ENCODE data around the gene CD72. TPM values are rescaled to one million over a fixed set of nuclear protein-coding genes. Genes with fewer than 3 reads are reported as not detected.
"Not testable (repeated sequence)": the region's sequence is repeated elsewhere in the genome, so short reads cannot be mapped to it uniquely, and the experiment has no call there.

CD72 gene
- total RNA-seq, 1 donor from 2014 or later, result 0.07 TPM

GRCh38 chr9:35598866-35599590 lies 19.2 kb downstream of the CD72 start:
- no peak for DNase-seq (ENCODE audit: low read depth, low spot score)

DNA sequence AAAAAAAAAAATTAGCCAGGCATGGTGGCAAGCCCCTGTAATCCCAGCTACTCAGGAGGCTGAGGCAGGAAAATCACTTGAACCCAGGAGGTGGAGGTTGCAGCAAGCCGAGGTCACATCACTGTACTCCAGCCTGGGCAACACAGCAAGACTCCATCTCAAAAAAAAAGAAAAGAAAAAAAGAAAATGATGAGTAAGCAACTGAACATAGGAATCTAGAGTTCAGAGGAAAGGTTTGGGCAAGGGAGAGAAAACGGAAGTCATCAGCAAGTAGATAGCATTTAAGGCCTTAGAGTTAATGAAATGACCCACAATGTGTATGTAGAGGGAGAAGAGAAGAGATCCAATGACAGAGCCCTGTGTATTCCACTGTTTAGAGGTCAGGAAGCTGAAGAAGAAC lies 21.3 kb downstream of the CD72 start:
- not testable (repeated sequence) for DNase-seq (ENCODE audit: low read depth, low spot score)

DNA sequence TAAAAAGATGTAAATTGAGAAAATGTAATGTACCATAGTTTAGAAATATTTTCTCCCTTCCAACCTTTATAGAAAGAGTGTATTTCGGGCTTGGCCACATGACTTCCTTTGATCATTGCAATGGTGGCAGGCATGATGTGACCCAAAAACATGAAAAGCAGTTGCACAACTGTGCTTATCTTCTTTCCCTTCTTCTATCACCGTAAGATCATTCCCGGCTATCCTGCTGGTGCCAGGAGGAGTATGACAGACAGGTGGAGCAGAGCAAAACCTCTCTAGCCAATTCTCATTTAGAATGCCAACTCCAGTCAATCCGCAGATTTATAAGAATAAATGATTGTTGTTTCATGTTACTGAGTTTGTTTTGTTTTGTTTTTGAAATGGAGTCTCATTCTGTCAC lies 23.7 kb downstream of the CD72 start:
- DNase-seq (ENCODE audit: low read depth, low spot score), result no peak

- DNase-seq (ENCODE audit: low read depth, low spot score), result no peak
Measured at GRCh38 chr9:35593581-35593980, 24.6 kb downstream of the CD72 start.

DNA sequence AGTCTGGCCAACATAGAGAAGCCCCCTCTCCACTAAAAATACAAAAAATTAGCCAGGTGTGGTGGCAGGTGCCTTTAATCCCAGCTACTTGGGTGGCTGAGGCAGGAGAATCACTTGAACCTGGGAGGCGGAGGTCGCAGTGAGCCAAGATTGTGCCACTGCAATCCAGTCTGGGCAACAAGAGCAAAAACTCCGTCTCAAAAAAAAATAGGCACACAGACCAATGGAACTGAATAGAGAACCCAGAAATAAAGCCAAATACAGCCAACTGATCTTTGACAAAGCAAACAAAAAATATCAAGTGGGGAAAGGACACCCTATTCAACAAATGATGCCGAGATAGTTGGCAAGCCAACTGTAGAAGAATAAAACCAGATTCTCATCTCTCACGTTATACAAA lies 29.7 kb downstream of the CD72 start:
- DNase-seq (ENCODE audit: low read depth, low spot score), result not testable (repeated sequence)

DNA sequence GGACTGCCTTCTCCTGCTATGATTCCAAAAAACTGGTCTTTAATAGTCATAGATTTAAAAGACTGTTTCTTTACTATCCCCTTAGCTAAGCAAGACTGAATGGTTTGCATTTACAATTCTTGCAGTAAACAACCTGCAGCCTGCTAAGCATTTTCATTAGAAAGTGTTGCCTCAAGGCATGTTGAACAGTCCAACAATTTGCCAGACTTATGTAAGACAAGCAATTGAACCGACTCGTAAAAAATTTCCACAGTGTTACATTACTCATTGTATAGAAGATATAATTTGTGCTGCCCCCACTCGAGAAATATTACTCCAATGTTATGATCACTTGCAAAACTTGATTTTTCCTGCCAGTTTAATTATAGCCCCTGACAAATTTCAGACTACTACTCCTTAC lies 33.5 kb downstream of the CD72 start:
- DNase-seq (ENCODE audit: low read depth, low spot score), result not testable (repeated sequence)

- not testable (repeated sequence) for DNase-seq (ENCODE audit: low read depth, low spot score)
Measured at GRCh38 chr9:35583521-35583920, 34.7 kb downstream of the CD72 start.

- DNase-seq (ENCODE audit: low read depth, low spot score), result not testable (repeated sequence)
Measured at GRCh38 chr9:35579659-35580227, 38.5 kb downstream of the CD72 start.

- DNase-seq (ENCODE audit: low read depth, low spot score), result no peak
Measured at GRCh38 chr9:35579130-35579529, 39.1 kb downstream of the CD72 start.

- no peak for DNase-seq (ENCODE audit: low read depth, low spot score)
Measured at GRCh38 chr9:35577486-35577885, 40.7 kb downstream of the CD72 start.

- no peak for DNase-seq (ENCODE audit: low read depth, low spot score)
Measured at GRCh38 chr9:35575478-35575877, 42.7 kb downstream of the CD72 start.

- DNase-seq (ENCODE audit: low read depth, low spot score), result no peak
Measured at GRCh38 chr9:35574578-35575122, 43.6 kb downstream of the CD72 start.

GRCh38 chr9:35570709-35571504 lies 47.3 kb downstream of the CD72 start:
- no peak for DNase-seq (ENCODE audit: low read depth, low spot score)

GRCh38 chr9:35569206-35569605 lies 49.0 kb downstream of the CD72 start:
- DNase-seq (ENCODE audit: low read depth, low spot score), result no peak

DNA sequence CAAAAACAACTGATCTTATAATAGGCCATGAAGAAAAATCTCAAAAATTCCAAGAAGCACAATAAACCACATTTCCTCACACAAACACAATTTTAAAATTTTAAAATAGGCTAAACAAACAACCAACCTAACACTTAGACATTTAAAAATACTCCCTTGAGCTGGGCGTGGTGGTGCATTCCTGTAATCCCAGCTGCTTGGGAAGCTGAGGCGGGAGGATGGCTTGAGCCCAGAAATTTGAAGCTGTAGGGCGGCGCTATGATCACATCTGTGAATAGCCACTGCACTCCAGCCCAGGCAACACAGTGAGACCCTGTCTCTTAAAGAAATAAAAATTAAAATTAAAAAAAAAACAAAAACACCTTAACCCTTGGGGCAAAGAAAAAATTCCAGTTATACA lies 50.0 kb downstream of the CD72 start:
- no peak for DNase-seq (ENCODE audit: low read depth, low spot score)

DNA sequence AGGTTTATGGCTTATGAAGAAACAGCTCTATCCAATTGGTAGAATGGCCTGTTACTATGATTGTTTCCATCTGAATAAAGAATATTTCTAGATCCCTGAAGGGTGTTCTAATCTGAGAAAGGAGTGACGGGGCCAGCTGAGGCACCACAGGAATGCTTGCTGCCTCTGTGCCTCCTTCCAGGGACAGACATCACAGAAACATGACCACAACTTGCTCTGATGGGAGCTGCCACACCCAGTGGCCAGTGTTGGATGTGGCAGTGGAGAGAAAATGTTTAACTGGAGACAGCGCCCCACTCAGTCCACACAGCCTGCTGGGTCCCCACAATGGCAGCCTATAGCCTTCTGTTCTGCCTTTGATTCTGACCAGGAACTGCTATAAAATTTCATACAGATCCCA lies 51.8 kb downstream of the CD72 start:
- no peak for DNase-seq (ENCODE audit: low read depth, low spot score)

- DNase-seq (ENCODE audit: low read depth, low spot score), result no peak
Measured at GRCh38 chr9:35564658-35565061, 53.6 kb downstream of the CD72 start.

GRCh38 chr9:35563791-35564197 lies 54.4 kb downstream of the CD72 start:
- DNase-seq (ENCODE audit: low read depth, low spot score), result no peak

DNA sequence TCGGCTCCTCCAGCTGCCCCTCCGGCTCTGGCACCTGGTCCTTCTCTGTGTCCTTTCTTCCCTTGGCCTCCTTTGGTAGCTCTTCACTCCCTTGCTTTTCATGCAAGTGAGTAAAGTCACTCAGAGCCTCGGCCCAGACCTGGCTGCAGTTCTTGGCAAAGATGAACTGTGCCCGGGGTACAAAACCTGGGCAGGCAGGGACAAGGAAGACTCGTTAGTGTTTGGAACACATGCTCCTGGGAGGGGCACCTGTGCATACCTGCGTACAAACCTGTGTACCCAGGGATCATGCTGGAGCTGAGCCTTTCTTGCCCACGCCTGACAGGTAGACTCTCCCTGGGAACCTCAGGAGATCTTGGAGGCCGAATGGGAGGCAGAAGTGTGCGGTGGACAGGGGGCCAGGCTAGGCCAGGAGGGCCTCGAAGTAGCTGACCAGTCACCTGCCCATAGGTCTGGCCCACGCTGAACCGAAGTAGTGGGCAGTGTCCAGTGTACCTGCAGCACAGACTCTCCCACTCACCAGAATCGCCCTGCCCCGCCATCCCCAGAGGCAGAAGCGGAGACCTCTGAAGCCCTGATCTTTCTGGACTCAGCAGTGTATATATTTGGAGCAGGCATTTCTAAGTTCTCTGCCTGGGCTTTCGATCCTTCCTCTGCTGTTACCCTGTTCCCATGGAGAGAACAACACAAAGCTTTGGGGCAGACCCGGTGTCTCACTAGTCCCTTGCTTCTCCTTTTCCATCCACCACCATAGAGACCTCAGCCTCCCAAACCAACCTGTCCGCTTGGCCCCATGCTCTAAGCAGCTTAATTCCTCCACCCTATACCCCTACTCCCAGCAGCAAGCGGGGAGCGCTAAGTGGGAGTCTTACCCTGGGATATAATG lies 55.1 kb downstream of the CD72 start:
- DNase-seq (ENCODE audit: low read depth, low spot score), result no peak

DNA sequence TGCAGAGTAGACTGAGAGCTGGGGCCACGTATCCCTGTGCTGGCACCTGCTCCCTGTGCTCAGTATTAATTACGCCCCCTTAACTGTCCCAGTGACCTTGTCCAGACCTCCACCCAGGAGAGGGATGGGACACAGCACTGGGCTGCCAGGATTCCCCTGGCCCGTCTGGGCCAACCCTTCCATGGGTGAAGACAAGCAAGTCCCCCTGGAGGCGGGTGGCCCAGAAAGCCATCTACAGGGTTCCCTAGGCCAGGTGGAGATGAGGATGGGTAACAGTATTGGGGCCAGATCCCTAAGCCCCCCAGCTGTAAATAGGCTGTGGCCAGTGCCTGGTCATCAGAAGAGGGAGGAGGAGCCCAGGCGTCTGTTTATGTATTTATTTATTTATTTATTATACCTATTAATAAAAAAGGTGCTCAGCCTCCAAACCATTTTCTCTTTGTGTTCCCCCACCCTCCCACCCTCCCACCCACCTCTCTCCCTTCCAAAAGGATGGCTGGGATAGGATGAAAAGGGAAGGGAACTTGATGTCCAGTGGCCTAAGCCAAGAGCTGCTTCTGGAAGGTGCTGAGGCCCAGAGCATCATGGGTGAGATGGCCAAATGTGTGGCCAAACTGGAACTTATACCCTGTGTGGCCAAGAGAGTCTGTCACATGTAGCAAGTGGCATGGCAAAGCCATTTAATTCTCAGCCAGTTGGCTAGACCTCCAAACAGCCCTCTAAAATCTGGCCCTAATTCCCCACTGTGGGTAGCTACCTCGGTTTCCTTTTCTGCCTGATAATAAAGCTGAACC lies 56.5 kb downstream of the CD72 start:
- DNase-seq (ENCODE audit: low read depth, low spot score), result no peak

Measured in pulmonary artery endothelial cell (primary cell).